Epithelial cell of esophagus (primary cell): ENCODE measurements around the gene FBXL14.

Experiments used
- DNase-seq: peaks from one replicate; pipeline ENCODE4 v3.0.0; 2010; ENCODE audit warnings: low read depth
- H3K4me3 ChIP-seq: 2 replicates; pipeline ENCODE4 v1.5.1; 2011; ENCODE audit warnings: mild to moderate bottlenecking, low read length, control low read depth
- CTCF ChIP-seq: IDR thresholded peaks from 2 replicates; pipeline ENCODE4 v1.5.1; 2011; ENCODE audit warnings: low read depth, mild to moderate bottlenecking, low read length, control low read depth, inconsistent platforms; ENCODE audit not compliant: insufficient read depth; ENCODE audit errors: missing control alignments

Gene FBXL14

GRCh38 chr12:1529862-1530591 lies 64.4 kb downstream of the FBXL14 start:
- H3K4me3 ChIP-seq: no peak overlapping the region
- no peak for DNase-seq
- no peak for TF ChIP-seq CTCF

DNA sequence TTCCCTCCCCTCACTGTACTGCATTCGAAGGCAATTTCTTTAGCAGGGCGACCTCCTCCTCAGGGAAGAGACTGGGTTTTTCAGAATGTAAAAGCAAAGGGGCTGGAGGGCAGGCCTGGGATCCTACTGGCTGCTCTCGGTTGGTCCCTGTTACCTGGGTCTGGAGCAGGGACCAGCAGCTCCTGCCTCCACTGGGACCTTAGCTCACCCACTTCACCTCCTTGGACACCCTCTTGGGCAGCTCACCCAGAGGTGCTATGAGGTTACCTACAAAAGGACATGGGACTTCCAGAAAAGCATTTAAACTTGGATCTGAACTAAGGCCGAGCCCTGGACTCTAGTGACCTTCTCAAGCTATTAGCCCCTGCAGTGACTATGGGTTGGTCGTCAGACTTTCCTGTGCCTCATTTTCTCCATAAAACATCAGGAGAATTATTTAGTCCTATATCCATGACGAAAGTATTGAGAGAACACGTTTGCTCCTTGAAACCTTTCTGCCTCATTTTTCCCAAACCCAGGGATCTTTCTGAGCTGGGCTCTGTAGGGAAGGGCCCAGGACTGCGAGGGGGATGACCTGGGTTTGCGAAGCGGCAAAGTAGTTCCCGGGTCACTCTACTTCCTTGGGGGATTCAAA lies 65.0 kb downstream of the FBXL14 start:
- TF ChIP-seq CTCF: no peak
- no peak overlapping the region for H3K4me3 ChIP-seq
- no peak for DNase-seq

GRCh38 chr12:1528791-1529190 lies 65.6 kb downstream of the FBXL14 start:
- H3K4me3 ChIP-seq: no peak overlapping the region
- TF ChIP-seq CTCF: no peak
- no peak for DNase-seq

DNA sequence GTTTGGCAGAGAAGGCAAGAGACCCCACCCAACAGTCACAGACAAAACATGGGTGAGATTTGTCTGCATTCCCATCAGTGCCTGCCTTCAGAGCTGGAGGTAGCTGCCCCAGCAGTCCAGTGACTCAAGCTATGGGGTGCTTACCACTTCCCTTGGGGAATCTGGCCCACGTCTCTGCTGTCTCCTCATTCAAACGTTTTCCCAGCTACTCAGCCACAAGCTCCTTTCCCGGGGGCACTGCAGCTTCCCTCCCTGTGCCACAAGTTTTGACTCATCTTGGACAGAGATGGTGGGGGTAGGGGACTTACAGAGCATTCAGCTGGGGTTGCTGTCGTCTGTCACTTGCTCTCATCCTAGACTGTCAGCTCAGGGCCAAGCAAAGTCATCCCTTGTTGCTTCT lies 66.6 kb downstream of the FBXL14 start:
- DNase-seq: peak; percentile 78
- no peak overlapping the region for H3K4me3 ChIP-seq
- no peak for TF ChIP-seq CTCF

- DNase-seq: no peak
- no peak overlapping the region for H3K4me3 ChIP-seq
- TF ChIP-seq CTCF: no peak
These were observed 68.5 kb downstream of the FBXL14 start for GRCh38 chr12:1525858-1526257.

DNA sequence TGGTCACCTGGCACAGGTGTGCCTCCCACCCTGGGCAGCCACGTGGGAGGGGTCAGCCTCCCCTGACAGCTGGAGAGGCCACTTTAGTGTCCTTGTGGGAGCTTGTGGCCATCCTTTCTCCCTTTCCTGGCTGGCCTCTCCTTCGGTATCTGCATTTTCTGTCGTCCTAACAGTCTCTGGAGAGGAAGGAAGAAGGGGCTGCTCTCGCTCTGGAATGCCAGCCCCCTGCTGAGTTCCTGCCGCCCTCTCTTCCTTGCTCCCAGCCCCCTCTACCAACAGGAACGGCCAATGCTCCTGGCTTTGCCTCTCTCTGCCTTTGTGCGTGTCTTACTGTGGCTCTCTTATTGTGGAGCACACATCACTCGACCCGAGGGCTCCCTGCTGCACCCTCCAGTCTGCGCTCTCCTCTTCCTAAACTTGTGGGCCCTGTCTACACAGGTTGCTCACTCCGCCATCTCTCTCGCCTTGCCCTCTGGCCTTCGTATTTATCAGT lies 70.8 kb downstream of the FBXL14 start:
- no peak for DNase-seq
- no peak for TF ChIP-seq CTCF
- H3K4me3 ChIP-seq: no peak overlapping the region
